Measurements from ENCODE around the gene KIF11.

The KIF11 gene

GRCh38 chr10:92693534-92693893, 100.6 kb downstream of the KIF11 start:
- ChIA-PET CTCF (no interaction called here), POLR2A (no interaction called here)
- DNase-seq (ENCODE audit: extremely low spot score) = no peak
- no peak for TF ChIP-seq CTBP1 (IDR thresholded peaks at IDR 0.05; ENCODE audit: borderline replicate concordance)
- TF ChIP-seq ARNT (IDR thresholded peaks at IDR 0.05) = no peak
- TF ChIP-seq HDGF (IDR thresholded peaks at IDR 0.05; ENCODE audit: borderline replicate concordance) = no peak

- no peak for DNase-seq (ENCODE audit: extremely low spot score)
- ChIA-PET CTCF (no interaction called here), POLR2A (interaction anchor here (0.6 kb wide), 1 partner anchor 8 kb away, joined by 3 read pairs; no protein-coding TSS in a partner anchor)
These were observed 103.0 kb downstream of the KIF11 start for GRCh38 chr10:92695679-92696605.

GRCh38 chr10:92696606-92697383, 103.9 kb downstream of the KIF11 start:
- TF ChIP-seq FOXM1 (IDR thresholded peaks at IDR 0.05; ENCODE audit: borderline replicate concordance) (no peak), ARNT (IDR thresholded peaks at IDR 0.05) (no peak), FOXA1 (IDR thresholded peaks at IDR 0.05) (no peak), CTBP1 (IDR thresholded peaks at IDR 0.05; ENCODE audit: borderline replicate concordance) (no peak), ZNF384 (IDR thresholded peaks at IDR 0.05) (no peak), PKNOX1 (IDR thresholded peaks at IDR 0.05) (no peak), SUZ12 (IDR thresholded peaks at IDR 0.05) (no peak), ELF4 (IDR thresholded peaks at IDR 0.05) (no peak), LEF1 (IDR thresholded peaks at IDR 0.05; ENCODE audit: borderline replicate concordance) (no peak), HDGF (IDR thresholded peaks at IDR 0.05; ENCODE audit: borderline replicate concordance) (no peak), SP1 (IDR thresholded peaks at IDR 0.05) (no peak), L3MBTL2 (conservative IDR thresholded peaks at IDR 0.05) (no peak)
- ChIA-PET POLR2A (interaction anchor here (0.6 kb wide), 1 partner anchor 9 kb away, joined by 3 read pairs; no protein-coding TSS in a partner anchor), CTCF (no interaction called here)
- DNase-seq (ENCODE audit: extremely low spot score) = no peak

More at GRCh38 chr10:92695679-92696605, 103.0 kb downstream of the KIF11 start:
- TF ChIP-seq TARDBP (IDR thresholded peaks at IDR 0.05) (no peak), SP1 (IDR thresholded peaks at IDR 0.05) (no peak), FOXA1 (IDR thresholded peaks at IDR 0.05) (no peak), CTBP1 (IDR thresholded peaks at IDR 0.05; ENCODE audit: borderline replicate concordance) (no peak), LEF1 (IDR thresholded peaks at IDR 0.05; ENCODE audit: borderline replicate concordance) (no peak), ELF4 (IDR thresholded peaks at IDR 0.05) (no peak), SUZ12 (IDR thresholded peaks at IDR 0.05) (no peak), ARNT (IDR thresholded peaks at IDR 0.05) (no peak), FOXK2 (IDR thresholded peaks at IDR 0.05) (no peak), BHLHE40 (IDR thresholded peaks at IDR 0.05; ENCODE audit: borderline replicate concordance) (no peak), ZNF384 (IDR thresholded peaks at IDR 0.05) (no peak), FOXM1 (IDR thresholded peaks at IDR 0.05; ENCODE audit: borderline replicate concordance) (no peak), NFRKB (IDR thresholded peaks at IDR 0.05) (no peak), HDGF (IDR thresholded peaks at IDR 0.05; ENCODE audit: borderline replicate concordance) (no peak), PKNOX1 (IDR thresholded peaks at IDR 0.05) (no peak), L3MBTL2 (conservative IDR thresholded peaks at IDR 0.05) (no peak)

- ChIA-PET CTCF (no interaction called here), POLR2A (interaction anchor here (0.7 kb wide), 1 partner anchor 8 kb away, joined by 3 read pairs; the partner anchor contains the start of gene HHEX)
- TF ChIP-seq SUZ12 (IDR thresholded peaks at IDR 0.05) (no peak), FOXM1 (IDR thresholded peaks at IDR 0.05; ENCODE audit: borderline replicate concordance) (no peak), LEF1 (IDR thresholded peaks at IDR 0.05; ENCODE audit: borderline replicate concordance) (no peak), FOXK2 (IDR thresholded peaks at IDR 0.05) (no peak), FOXA1 (IDR thresholded peaks at IDR 0.05) (no peak), PKNOX1 (IDR thresholded peaks at IDR 0.05) (no peak), SP1 (IDR thresholded peaks at IDR 0.05) (no peak), CTBP1 (IDR thresholded peaks at IDR 0.05; ENCODE audit: borderline replicate concordance) (no peak)
- no peak for DNase-seq (ENCODE audit: extremely low spot score)
These were observed 105.0 kb downstream of the KIF11 start for GRCh38 chr10:92697663-92698511.

- CTCF ChIA-PET = interaction anchor here (0.7 kb wide), 1 partner anchor 241 kb away, joined by 7 read pairs; no protein-coding TSS in a partner anchor
- TF ChIP-seq ARNT (IDR thresholded peaks at IDR 0.05) = no peak
- no peak for TF ChIP-seq SP1 (IDR thresholded peaks at IDR 0.05)
- no peak for TF ChIP-seq BHLHE40 (IDR thresholded peaks at IDR 0.05; ENCODE audit: borderline replicate concordance)
- no peak for TF ChIP-seq ZNF384 (IDR thresholded peaks at IDR 0.05)
- TF ChIP-seq HDGF (IDR thresholded peaks at IDR 0.05; ENCODE audit: borderline replicate concordance) = no peak
- no peak for TF ChIP-seq CTBP1 (IDR thresholded peaks at IDR 0.05; ENCODE audit: borderline replicate concordance)
- no peak for TF ChIP-seq L3MBTL2 (conservative IDR thresholded peaks at IDR 0.05)
- no peak for TF ChIP-seq SUZ12 (IDR thresholded peaks at IDR 0.05)
- TF ChIP-seq FOXA1 (IDR thresholded peaks at IDR 0.05) = no peak
- TF ChIP-seq LEF1 (IDR thresholded peaks at IDR 0.05; ENCODE audit: borderline replicate concordance) = no peak
- no peak for TF ChIP-seq TARDBP (IDR thresholded peaks at IDR 0.05)
- no peak for TF ChIP-seq FOXM1 (IDR thresholded peaks at IDR 0.05; ENCODE audit: borderline replicate concordance)
- TF ChIP-seq ELF4 (IDR thresholded peaks at IDR 0.05) = no peak
- DNase-seq (ENCODE audit: extremely low spot score) = no peak
- POLR2A ChIA-PET = interaction anchor here (1.0 to 1.9 kb wide), 3 partner anchors 9 to 48 kb away, joined by 3 to 20 read pairs (median 3); partner anchors contain the start of gene HHEX
These were observed 106.2 kb downstream of the KIF11 start for GRCh38 chr10:92699193-92699517.
